HG02884 (cell line): Measurements from ENCODE around the gene TARS2.
A peak's percentile ranks its signal among the peaks of the same experiment; 100 is the strongest.

Experiments used
- ATAC-seq: cut with Tn5 transposase; IDR thresholded peaks from one replicate; pipeline ENCODE4 v1.9.1; 2021; ENCODE audit warnings: mild to moderate bottlenecking, moderate library complexity; ENCODE audit not compliant: unreplicated experiment

Gene TARS2

GRCh38 chr1:150507912-150508864, 21.0 kb downstream of the TARS2 start, which contains the start of gene ECM1:
Gene ECM1 (plus strand): TSS chr1:150508109. CDS start chr1:150508210, 101 bp downstream.
- no peak for ATAC-seq

GRCh38 chr1:150508982-150509381, 21.8 kb downstream of the TARS2 start:
- ATAC-seq = no peak

GRCh38 chr1:150511551-150511950, 24.3 kb downstream of the TARS2 start:
- ATAC-seq = no peak

- ATAC-seq = no peak
These were observed 24.9 kb downstream of the TARS2 start for GRCh38 chr1:150511985-150512660.

GRCh38 chr1:150512846-150513245, 25.6 kb downstream of the TARS2 start:
- ATAC-seq = no peak

GRCh38 chr1:150513351-150513791, 26.2 kb downstream of the TARS2 start:
- ATAC-seq = no peak

- ATAC-seq = no peak
These were observed 27.0 kb downstream of the TARS2 start for GRCh38 chr1:150514260-150514659.

- ATAC-seq = no peak
These were observed 27.7 kb downstream of the TARS2 start for GRCh38 chr1:150514913-150515327.

GRCh38 chr1:150515328-150516049, 28.3 kb downstream of the TARS2 start, which contains the start of gene FALEC:
Gene FALEC (plus strand): TSS chr1:150515752.
- ATAC-seq = peak; percentile 97

GRCh38 chr1:150516050-150516591, 28.9 kb downstream of the TARS2 start:
- ATAC-seq = no peak

- ATAC-seq = no peak
These were observed 29.4 kb downstream of the TARS2 start for GRCh38 chr1:150516616-150517015.

- no peak for ATAC-seq
These were observed 34.2 kb downstream of the TARS2 start for GRCh38 chr1:150521196-150521968.

- ATAC-seq = no peak
These were observed 38.1 kb downstream of the TARS2 start for GRCh38 chr1:150525348-150525747.

GRCh38 chr1:150528196-150528595, 41.0 kb downstream of the TARS2 start:
- ATAC-seq = no peak

- no peak for ATAC-seq
These were observed 41.8 kb downstream of the TARS2 start for GRCh38 chr1:150529017-150529416.

- ATAC-seq = no peak
These were observed 43.4 kb downstream of the TARS2 start for GRCh38 chr1:150530491-150531159.

GRCh38 chr1:150532860-150533259, 45.6 kb downstream of the TARS2 start:
- no peak for ATAC-seq

- ATAC-seq = no peak
These were observed 46.8 kb downstream of the TARS2 start for GRCh38 chr1:150534002-150534401.

- ATAC-seq = no peak
These were observed 48.5 kb downstream of the TARS2 start for GRCh38 chr1:150535511-150536287.
